ENCODE results near the gene OR2T10.
"Not testable (repeated sequence)": the region's sequence is repeated elsewhere in the genome, so short reads cannot be mapped to it uniquely, and the experiment has no call there.

OR2T10 gene

DNA sequence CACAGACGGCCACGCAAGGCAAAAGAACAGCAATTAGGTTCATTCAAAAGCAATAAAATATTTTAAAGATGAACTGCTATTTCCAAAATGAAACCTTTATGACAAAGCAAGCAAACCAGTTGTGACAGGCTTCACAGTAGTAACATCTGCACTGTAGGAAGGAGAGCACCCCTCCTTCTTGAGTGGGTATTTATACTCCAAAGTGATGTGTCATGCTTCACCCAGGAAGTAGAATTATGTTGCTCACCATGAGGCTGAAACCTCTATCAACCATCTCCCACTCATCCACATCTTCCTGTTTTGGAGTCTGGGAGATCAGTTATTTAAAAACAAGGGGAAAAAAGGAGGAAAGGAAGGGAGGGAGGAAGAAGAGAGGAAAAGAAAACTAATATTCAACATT is 885 bp downstream of the OR2T10 start:
- no peak overlapping the region for H3K4me3 ChIP-seq (ENCODE audit: low read depth, low read length)
- H3K27ac ChIP-seq (ENCODE audit: low read depth, low read length), result no peak overlapping the region
- no peak overlapping the region for H2AFZ ChIP-seq (ENCODE audit: low read length, unreplicated experiment)

DNA sequence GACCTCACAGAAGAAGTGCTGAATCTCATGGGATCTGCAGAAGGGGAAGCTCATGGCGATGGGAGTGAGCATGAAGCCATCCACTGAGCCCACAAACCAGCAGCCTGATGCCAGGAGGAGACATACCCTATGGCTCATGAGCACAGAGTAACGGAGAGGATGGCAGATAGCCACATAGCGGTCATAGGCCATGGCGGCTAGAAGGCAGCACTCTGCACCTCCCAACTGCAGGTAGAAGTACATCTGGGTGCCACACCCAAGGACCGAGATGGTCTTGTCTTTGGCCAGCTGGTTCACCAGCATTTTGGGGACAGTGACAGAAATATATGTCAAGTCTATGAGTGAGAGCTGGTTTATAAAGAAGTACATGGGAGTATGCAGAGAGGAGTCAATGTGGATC is 4.3 kb downstream of the OR2T10 start:
- no peaks in the 10 kb centered on the region for H3K79me2 ChIP-seq (ENCODE audit: control insufficient read depth, insufficient read depth, low read length, unreplicated experiment)
- H2AFZ ChIP-seq (ENCODE audit: low read length, unreplicated experiment), result no peak overlapping the region
- no peaks in the 10 kb centered on the region for H3K4me1 ChIP-seq (ENCODE audit: control insufficient read depth, insufficient read depth, low read length, unreplicated experiment)
- no peak overlapping the region for H3K4me3 ChIP-seq (ENCODE audit: low read depth, low read length)
- H3K27me3 ChIP-seq (ENCODE audit: insufficient read depth, low read length), result no peaks in the 10 kb centered on the region
- H3K36me3 ChIP-seq (ENCODE audit: insufficient read depth, low read length), result no peaks in the 10 kb centered on the region
- no peak overlapping the region for H3K27ac ChIP-seq (ENCODE audit: low read depth, low read length)

More for the DNA sequence above, 885 bp downstream of the OR2T10 start:
- H3K4me1 ChIP-seq (ENCODE audit: control insufficient read depth, insufficient read depth, low read length, unreplicated experiment), result no peaks in the 10 kb centered on the region
- H3K27me3 ChIP-seq (ENCODE audit: insufficient read depth, low read length), result no peaks in the 10 kb centered on the region
- H3K36me3 ChIP-seq (ENCODE audit: insufficient read depth, low read length), result no peaks in the 10 kb centered on the region
- no peaks in the 10 kb centered on the region for H3K79me2 ChIP-seq (ENCODE audit: control insufficient read depth, insufficient read depth, low read length, unreplicated experiment)

DNA sequence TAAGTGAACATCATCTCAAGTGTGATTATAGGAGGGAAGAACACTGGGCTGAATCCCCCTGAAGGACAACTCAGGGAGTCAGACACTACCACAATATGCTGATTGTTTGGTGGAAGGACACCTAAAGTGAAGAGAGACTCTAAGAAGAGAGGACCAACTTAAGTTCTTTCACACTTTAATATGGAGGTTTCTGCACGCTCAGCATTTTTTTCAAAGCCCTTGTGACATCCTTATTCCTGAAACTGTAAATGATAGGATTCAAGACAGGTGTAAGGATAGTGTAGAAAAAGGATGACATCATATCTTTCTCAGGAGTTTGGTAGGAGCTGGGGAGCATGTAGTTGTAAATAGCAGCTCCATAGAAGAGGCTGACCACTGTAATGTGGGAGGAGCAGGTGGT is 4.8 kb downstream of the OR2T10 start:
- H3K4me1 ChIP-seq (ENCODE audit: control insufficient read depth, insufficient read depth, low read length, unreplicated experiment), result no peaks in the 10 kb centered on the region
- H3K27ac ChIP-seq (ENCODE audit: low read depth, low read length), result no peak overlapping the region
- H3K4me3 ChIP-seq (ENCODE audit: low read depth, low read length), result no peak overlapping the region
- no peaks in the 10 kb centered on the region for H3K36me3 ChIP-seq (ENCODE audit: insufficient read depth, low read length)
- no peak overlapping the region for H2AFZ ChIP-seq (ENCODE audit: low read length, unreplicated experiment)
- H3K27me3 ChIP-seq (ENCODE audit: insufficient read depth, low read length), result no peaks in the 10 kb centered on the region
- H3K79me2 ChIP-seq (ENCODE audit: control insufficient read depth, insufficient read depth, low read length, unreplicated experiment), result no peaks in the 10 kb centered on the region

DNA sequence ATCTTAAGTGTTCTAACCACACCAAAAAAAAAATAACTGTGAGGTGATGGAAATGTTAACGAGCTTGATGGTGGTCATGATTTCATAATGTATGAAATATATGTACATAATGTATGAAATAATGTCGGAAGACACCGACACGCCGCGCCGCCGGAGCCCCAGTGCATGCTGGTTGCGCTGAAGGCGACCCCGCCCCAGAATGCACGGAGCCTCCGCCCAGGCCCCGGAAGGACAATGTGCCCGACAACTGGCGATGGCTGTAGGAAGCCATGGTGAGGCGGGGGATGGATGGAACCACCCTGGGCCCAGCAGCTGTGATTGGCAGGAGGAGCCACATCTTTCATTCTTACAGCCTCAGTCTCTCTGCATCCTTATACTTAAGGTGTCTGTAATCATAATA is 7.4 kb downstream of the OR2T10 start:
- Histone ChIP-seq H3K27ac (ENCODE audit: low read depth, low read length) (no peak overlapping the region), H3K79me2 (ENCODE audit: control insufficient read depth, insufficient read depth, low read length, unreplicated experiment) (no peaks in the 10 kb centered on the region), H3K4me3 (ENCODE audit: low read depth, low read length) (no peak overlapping the region), H3K27me3 (ENCODE audit: insufficient read depth, low read length) (no peaks in the 10 kb centered on the region), H3K36me3 (ENCODE audit: insufficient read depth, low read length) (no peaks in the 10 kb centered on the region), H2AFZ (ENCODE audit: low read length, unreplicated experiment) (no peak overlapping the region), H3K4me1 (ENCODE audit: control insufficient read depth, insufficient read depth, low read length, unreplicated experiment) (no peaks in the 10 kb centered on the region)

DNA sequence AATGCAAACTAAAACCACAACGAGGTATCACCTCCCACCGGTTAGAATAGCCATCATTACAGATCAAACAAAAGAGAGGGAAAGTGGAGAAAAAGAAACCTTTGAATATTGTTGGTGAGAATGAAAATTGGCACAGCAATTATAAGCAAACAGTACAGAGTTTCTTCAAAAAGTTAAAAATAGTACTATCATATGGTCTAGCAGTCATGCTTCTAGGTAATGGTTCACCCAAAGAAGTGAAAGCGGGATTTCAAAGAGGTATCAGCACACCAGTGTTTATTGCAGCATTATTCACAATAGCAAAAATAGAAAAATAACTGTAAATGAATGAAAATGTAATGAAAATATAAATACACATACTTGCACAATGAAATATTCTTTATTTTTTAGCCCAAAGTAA is 8.2 kb downstream of the OR2T10 start:
- Histone ChIP-seq H3K4me3 (ENCODE audit: low read depth, low read length) (no peak overlapping the region), H3K36me3 (ENCODE audit: insufficient read depth, low read length) (no peaks in the 10 kb centered on the region), H2AFZ (ENCODE audit: low read length, unreplicated experiment) (no peak overlapping the region), H3K27me3 (ENCODE audit: insufficient read depth, low read length) (no peaks in the 10 kb centered on the region), H3K4me1 (ENCODE audit: control insufficient read depth, insufficient read depth, low read length, unreplicated experiment) (no peaks in the 10 kb centered on the region), H3K27ac (ENCODE audit: low read depth, low read length) (no peak overlapping the region), H3K79me2 (ENCODE audit: control insufficient read depth, insufficient read depth, low read length, unreplicated experiment) (no peaks in the 10 kb centered on the region)

DNA sequence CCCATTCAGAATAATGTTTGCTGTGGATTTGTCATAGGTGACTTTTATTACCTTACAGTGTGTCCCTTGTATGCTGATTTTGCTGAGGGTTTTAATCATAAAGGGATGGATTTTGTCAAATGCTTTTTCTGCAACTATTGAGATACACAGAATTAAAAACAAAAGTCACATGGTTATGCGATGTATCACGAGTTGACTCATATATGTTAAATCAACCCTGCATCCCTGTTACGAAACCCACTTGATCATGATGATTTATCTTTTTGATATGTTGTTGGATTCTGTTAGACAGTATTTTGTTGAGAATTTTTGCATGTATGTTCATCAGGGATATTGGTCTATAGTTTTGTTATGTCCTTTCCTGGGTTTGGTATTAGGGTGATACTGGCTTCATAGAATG is 12.2 kb downstream of the OR2T10 start:
- Histone ChIP-seq H3K79me2 (ENCODE audit: control insufficient read depth, insufficient read depth, low read length, unreplicated experiment) (no peaks in the 10 kb centered on the region), H3K36me3 (ENCODE audit: insufficient read depth, low read length) (no peaks in the 10 kb centered on the region), H3K27ac (ENCODE audit: low read depth, low read length) (no peak overlapping the region), H3K27me3 (ENCODE audit: insufficient read depth, low read length) (no peaks in the 10 kb centered on the region), H3K4me3 (ENCODE audit: low read depth, low read length) (no peak overlapping the region), H3K4me1 (ENCODE audit: control insufficient read depth, insufficient read depth, low read length, unreplicated experiment) (no peaks in the 10 kb centered on the region), H2AFZ (ENCODE audit: low read length, unreplicated experiment) (no peak overlapping the region)

DNA sequence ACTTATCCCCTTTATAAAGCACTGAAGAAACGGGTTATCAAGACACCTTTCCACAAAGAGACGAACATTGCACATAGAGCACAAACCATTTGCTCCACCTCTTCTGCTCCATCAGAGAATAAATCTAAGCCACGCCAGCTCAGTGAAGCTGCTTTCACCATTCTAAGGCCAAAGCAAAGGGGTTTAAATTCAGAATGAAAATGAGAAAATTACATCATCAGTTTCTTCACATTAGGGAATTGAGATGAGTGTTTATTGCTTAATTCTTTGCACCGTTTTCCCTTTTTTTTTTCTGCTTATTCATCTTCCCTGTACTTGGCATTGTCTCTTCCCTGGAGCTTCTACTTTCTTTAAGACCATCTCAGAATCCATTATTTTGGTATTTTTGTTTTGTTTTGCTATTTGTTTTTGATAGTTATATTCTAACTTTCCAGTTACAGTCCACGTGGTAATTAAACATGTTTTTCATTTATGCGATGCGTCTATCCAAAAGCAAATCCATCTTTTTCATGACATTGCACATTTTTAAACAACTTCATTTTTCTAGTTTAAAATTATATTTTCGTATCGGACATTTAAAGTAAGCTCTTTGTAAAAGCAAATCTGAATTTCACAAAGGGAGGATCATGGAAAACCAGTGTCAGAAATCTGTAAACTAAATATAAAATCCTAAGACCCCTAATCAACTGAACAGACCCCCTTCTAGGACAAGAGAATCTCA is 21.1 kb downstream of the OR2T10 start:
- Histone ChIP-seq H3K36me3 (ENCODE audit: insufficient read depth, low read length) (no peaks in the 10 kb centered on the region), H3K27ac (ENCODE audit: low read depth, low read length) (no peak overlapping the region), H3K4me1 (ENCODE audit: control insufficient read depth, insufficient read depth, low read length, unreplicated experiment) (no peaks in the 10 kb centered on the region), H3K79me2 (ENCODE audit: control insufficient read depth, insufficient read depth, low read length, unreplicated experiment) (no peaks in the 10 kb centered on the region), H3K4me3 (ENCODE audit: low read depth, low read length) (no peak overlapping the region), H3K27me3 (ENCODE audit: insufficient read depth, low read length) (no peaks in the 10 kb centered on the region), H2AFZ (ENCODE audit: low read length, unreplicated experiment) (no peak overlapping the region)

DNA sequence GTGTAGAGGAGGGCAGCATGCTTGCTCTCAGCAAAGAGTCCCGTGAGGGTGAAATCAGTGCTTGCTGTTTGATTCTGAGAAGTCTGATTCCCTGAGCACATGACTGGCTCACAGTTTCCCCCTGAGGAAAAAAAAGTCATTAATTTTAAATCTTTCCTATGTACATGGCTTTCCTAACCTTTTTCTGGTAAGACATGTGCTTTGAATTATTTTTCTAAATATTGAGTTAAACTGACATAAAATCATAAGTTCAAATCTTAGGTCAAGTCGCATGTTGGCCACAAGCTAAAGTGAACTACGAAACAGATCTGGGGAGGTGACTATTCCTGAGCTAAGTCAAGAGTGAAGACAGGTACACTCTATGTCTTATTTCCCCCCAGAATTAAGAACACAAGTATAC is 22.8 kb downstream of the OR2T10 start, which contains the start of gene OR2T34:
OR2T34 (minus strand) TSS at position 101 of the 400 bp plus-strand sequence; CDS start at position 101, 0 bp downstream.
- not testable (repeated sequence) for H3K36me3 ChIP-seq (ENCODE audit: insufficient read depth, low read length); H3K27me3 ChIP-seq (ENCODE audit: insufficient read depth, low read length); H2AFZ ChIP-seq (ENCODE audit: low read length, unreplicated experiment); H3K79me2 ChIP-seq (ENCODE audit: control insufficient read depth, insufficient read depth, low read length, unreplicated experiment); H3K27ac ChIP-seq (ENCODE audit: low read depth, low read length); H3K4me1 ChIP-seq (ENCODE audit: control insufficient read depth, insufficient read depth, low read length, unreplicated experiment); H3K4me3 ChIP-seq (ENCODE audit: low read depth, low read length)

DNA sequence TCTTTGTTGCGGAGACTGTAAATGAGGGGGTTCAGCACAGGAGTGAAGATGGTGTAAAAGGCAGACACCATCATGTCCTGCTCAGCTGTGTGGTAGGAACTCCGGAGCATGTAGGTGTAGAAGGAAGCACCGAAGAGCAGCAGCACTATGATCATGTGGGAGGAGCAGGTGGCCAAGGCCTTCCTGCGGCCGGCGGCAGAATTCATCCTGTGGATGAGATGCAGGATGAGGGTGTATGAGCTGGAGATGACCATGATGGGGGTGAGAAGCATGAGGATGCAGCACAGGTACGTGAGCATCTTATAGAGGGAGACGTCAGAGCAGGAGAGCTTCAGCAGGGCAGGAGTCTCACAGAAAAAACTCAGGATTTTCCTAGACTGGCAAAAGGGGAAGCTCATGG is 23.6 kb downstream of the OR2T10 start:
- H3K27me3 ChIP-seq (ENCODE audit: insufficient read depth, low read length); H3K27ac ChIP-seq (ENCODE audit: low read depth, low read length); H3K36me3 ChIP-seq (ENCODE audit: insufficient read depth, low read length); H3K4me3 ChIP-seq (ENCODE audit: low read depth, low read length); H2AFZ ChIP-seq (ENCODE audit: low read length, unreplicated experiment); H3K79me2 ChIP-seq (ENCODE audit: control insufficient read depth, insufficient read depth, low read length, unreplicated experiment); H3K4me1 ChIP-seq (ENCODE audit: control insufficient read depth, insufficient read depth, low read length, unreplicated experiment): not testable (repeated sequence)

DNA sequence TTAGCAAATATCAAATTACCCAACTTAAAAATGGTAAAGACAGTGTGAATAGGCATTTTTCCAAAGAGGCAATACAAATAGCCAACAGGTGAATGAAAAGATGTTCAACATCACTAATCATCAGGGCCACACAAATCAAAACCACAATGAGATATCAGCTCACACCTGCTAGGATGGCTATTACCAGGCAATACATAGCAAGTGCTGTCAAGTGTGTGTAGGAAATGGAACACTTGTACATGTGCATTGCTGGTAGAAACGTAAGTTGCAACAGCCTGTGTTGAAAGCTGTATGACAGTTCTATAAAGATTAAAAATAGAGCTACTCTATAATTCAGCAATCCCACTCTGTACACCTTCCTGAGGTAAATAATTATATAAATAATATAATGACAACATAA is 25.5 kb downstream of the OR2T10 start:
- not testable (repeated sequence) for H3K36me3 ChIP-seq (ENCODE audit: insufficient read depth, low read length); H3K27ac ChIP-seq (ENCODE audit: low read depth, low read length); H3K79me2 ChIP-seq (ENCODE audit: control insufficient read depth, insufficient read depth, low read length, unreplicated experiment); H3K27me3 ChIP-seq (ENCODE audit: insufficient read depth, low read length); H2AFZ ChIP-seq (ENCODE audit: low read length, unreplicated experiment); H3K4me1 ChIP-seq (ENCODE audit: control insufficient read depth, insufficient read depth, low read length, unreplicated experiment); H3K4me3 ChIP-seq (ENCODE audit: low read depth, low read length)

DNA sequence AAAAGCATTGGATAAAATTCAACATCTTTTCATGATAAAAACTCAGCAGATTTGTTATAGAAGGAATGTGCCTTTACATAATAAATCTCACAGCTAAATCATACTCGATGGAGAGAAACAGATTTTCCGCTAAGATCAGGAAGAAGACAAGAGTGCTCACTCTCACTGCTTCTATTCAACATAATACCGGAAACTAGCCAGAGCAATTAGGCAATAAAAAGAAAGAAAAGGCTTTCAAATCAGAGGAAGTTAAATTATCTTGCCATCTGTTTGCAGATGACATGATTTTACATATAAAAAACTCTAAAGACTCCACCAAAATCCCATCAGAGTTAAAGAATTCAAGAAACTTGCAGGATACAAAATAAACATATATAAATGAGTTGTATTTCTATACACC is 26.7 kb downstream of the OR2T10 start:
- not testable (repeated sequence) for H3K27ac ChIP-seq (ENCODE audit: low read depth, low read length); H3K4me1 ChIP-seq (ENCODE audit: control insufficient read depth, insufficient read depth, low read length, unreplicated experiment); H3K36me3 ChIP-seq (ENCODE audit: insufficient read depth, low read length); H3K79me2 ChIP-seq (ENCODE audit: control insufficient read depth, insufficient read depth, low read length, unreplicated experiment); H2AFZ ChIP-seq (ENCODE audit: low read length, unreplicated experiment); H3K4me3 ChIP-seq (ENCODE audit: low read depth, low read length); H3K27me3 ChIP-seq (ENCODE audit: insufficient read depth, low read length)
